ENCODE data around the gene ADORA1. TPM values are rescaled to one million over a fixed set of nuclear protein-coding genes. Genes with fewer than 3 reads are reported as not detected.

ADORA1 gene
- total RNA-seq, 2 experiments from 2014 or later = not detected

GRCh38 chr1:203128716-203129500, 1.4 kb downstream of the ADORA1 start:
- no peak overlapping the region for H3K4me3 ChIP-seq (ENCODE audit: low read length)
- peaks cover 66% of the 10 kb centered on the region for H3K27me3 Mint-ChIP-seq
- H3K27ac Mint-ChIP-seq = no peak overlapping the region
- peaks cover 42 to 47% of the 10 kb centered on the region in 2 experiments for H3K27me3 ChIP-seq (ENCODE audit: control insufficient read depth in 1 of 2, insufficient read depth in 2 of 2, low read length in 2 of 2)
- peak in 1 of 14 experiments; percentile 29 for DNase-seq
- no peaks in the 10 kb centered on the region for H3K9me3 Mint-ChIP-seq
- H3K4me1 ChIP-seq (ENCODE audit: insufficient read depth, low read length) = peaks cover 14% of the 10 kb centered on the region
- no peak overlapping the region for H3K4me3 Mint-ChIP-seq
- H3K4me1 Mint-ChIP-seq (ENCODE audit: low read depth) = peaks cover 7% of the 10 kb centered on the region
- H3K9me3 ChIP-seq (ENCODE audit: control insufficient read depth in 1 of 2, insufficient read depth in 1 of 2, low read length in 2 of 2) = peaks cover 0 to 8% of the 10 kb centered on the region in 2 experiments
- intact Hi-C loops (cut with DNase I, micrococcal nuclease) = no loop called here
- no peak for TF ChIP-seq CTCF (IDR thresholded peaks at IDR 0.05)
- no peak overlapping the region for H3K27ac ChIP-seq (ENCODE audit: low read depth in 1 of 2, low read length in 2 of 2)
- ChIA-PET CTCF (no interaction called here), POLR2A (no interaction called here)
- H3K36me3 ChIP-seq (ENCODE audit: insufficient read depth, low read length) = no peaks in the 10 kb centered on the region
- H3K36me3 Mint-ChIP-seq (ENCODE audit: low read depth) = no peaks in the 10 kb centered on the region
- ATAC-seq (ENCODE audit: poor library complexity) = no peak

GRCh38 chr1:203129501-203130231, 2.1 kb downstream of the ADORA1 start:
- H3K4me3 Mint-ChIP-seq = no peak overlapping the region
- DNase-seq = peak in 1 of 14 experiments; percentile 16
- H3K4me1 Mint-ChIP-seq (ENCODE audit: low read depth) = peaks cover 7% of the 10 kb centered on the region
- TF ChIP-seq CTCF (IDR thresholded peaks at IDR 0.05) = no peak
- no peak overlapping the region for H3K4me3 ChIP-seq (ENCODE audit: low read length)
- no peak overlapping the region for H3K27ac Mint-ChIP-seq
- no peaks in the 10 kb centered on the region for H3K9me3 Mint-ChIP-seq
- H3K27me3 ChIP-seq (ENCODE audit: control insufficient read depth in 1 of 2, insufficient read depth in 2 of 2, low read length in 2 of 2) = peaks cover 36 to 41% of the 10 kb centered on the region in 2 experiments
- peaks cover 14% of the 10 kb centered on the region for H3K4me1 ChIP-seq (ENCODE audit: insufficient read depth, low read length)
- no peak for ATAC-seq (ENCODE audit: poor library complexity)
- H3K27ac ChIP-seq (ENCODE audit: low read depth in 1 of 2, low read length in 2 of 2) = no peak overlapping the region
- CTCF ChIA-PET = no interaction called here
- H3K36me3 Mint-ChIP-seq (ENCODE audit: low read depth) = no peaks in the 10 kb centered on the region
- H3K9me3 ChIP-seq (ENCODE audit: control insufficient read depth in 1 of 2, insufficient read depth in 1 of 2, low read length in 2 of 2) = peaks cover 0 to 8% of the 10 kb centered on the region in 2 experiments
- no peaks in the 10 kb centered on the region for H3K36me3 ChIP-seq (ENCODE audit: insufficient read depth, low read length)
- POLR2A ChIA-PET = no interaction called here
- H3K27me3 Mint-ChIP-seq = peaks cover 59% of the 10 kb centered on the region
- intact Hi-C loops (cut with DNase I, micrococcal nuclease) = no loop called here

- no peak for ATAC-seq (ENCODE audit: poor library complexity)
- POLR2A ChIA-PET = no interaction called here
- Mint-ChIP-seq H3K9me3 (no peaks in the 10 kb centered on the region), H3K4me1 (ENCODE audit: low read depth) (peaks cover 7% of the 10 kb centered on the region), H3K27ac (no peak overlapping the region), H3K27me3 (peaks cover 51% of the 10 kb centered on the region), H3K36me3 (ENCODE audit: low read depth) (no peaks in the 10 kb centered on the region), H3K4me3 (no peak overlapping the region)
- H3K27me3 ChIP-seq (ENCODE audit: control insufficient read depth in 1 of 2, insufficient read depth in 2 of 2, low read length in 2 of 2) = peaks cover 30 to 34% of the 10 kb centered on the region in 2 experiments
- H3K4me3 ChIP-seq (ENCODE audit: low read length) = no peak overlapping the region
- no peaks in the 10 kb centered on the region for H3K36me3 ChIP-seq (ENCODE audit: insufficient read depth, low read length)
- peak in 1 of 14 experiments; percentile 20 for DNase-seq
- CTCF ChIA-PET = no interaction called here
- peaks cover 0 to 8% of the 10 kb centered on the region in 2 experiments for H3K9me3 ChIP-seq (ENCODE audit: control insufficient read depth in 1 of 2, insufficient read depth in 1 of 2, low read length in 2 of 2)
- no peak for TF ChIP-seq CTCF (IDR thresholded peaks at IDR 0.05)
- intact Hi-C loops (cut with DNase I, micrococcal nuclease) = no loop called here
- H3K4me1 ChIP-seq (ENCODE audit: insufficient read depth, low read length) = peaks cover 14% of the 10 kb centered on the region
- no peak overlapping the region for H3K27ac ChIP-seq (ENCODE audit: low read depth in 1 of 2, low read length in 2 of 2)
Measured at GRCh38 chr1:203130358-203130985, 2.9 kb downstream of the ADORA1 start.
